Bronchial epithelial cell (primary cell): ENCODE data around the gene FBXO42. TPM values are rescaled to one million over a fixed set of nuclear protein-coding genes. Genes with fewer than 3 reads are reported as not detected.
A peak's percentile ranks its signal among the peaks of the same experiment; 100 is the strongest.

ENCODE experiments used
- DNase-seq: peaks from one replicate; pipeline ENCODE4 v3.0.0-alpha.2; 2010; ENCODE audit warnings: low read depth
- FAIRE-seq: peaks from 2 replicates; lab custom pipeline; 2011; peaks lifted over from hg19 to GRCh38; lab: Jason Lieb, UNC
- H3K27me3 ChIP-seq: 2 replicates; pipeline ENCODE4 v1.5.1; 2011; ENCODE audit warnings: low read length; ENCODE audit not compliant: control insufficient read depth, insufficient read depth
- H3K36me3 ChIP-seq: 2 replicates; pipeline ENCODE4 v1.5.1; 2011; ENCODE audit warnings: low read length; ENCODE audit not compliant: control insufficient read depth, insufficient read depth
- H3K4me3 ChIP-seq: 2 replicates; pipeline ENCODE4 v1.5.1; 2011; ENCODE audit warnings: mild to moderate bottlenecking, low read depth, low read length, control low read depth
- total RNA-seq: library from RNA; depleted of rRNA; stranded (reverse); fragments of >200 nt; gene quantifications from 2 replicates; pipeline ENCODE4 v1.2.1, GENCODE V29; 2014
- TF ChIP-seq, protein P1 (sequence below): IDR thresholded peaks from 2 replicates; pipeline ENCODE4 v1.5.1; 2011; ENCODE audit warnings: mild to moderate bottlenecking, moderate library complexity, low read length, control low read depth, inconsistent platforms; ENCODE audit not compliant: insufficient read depth, severe bottlenecking

Gene FBXO42
- total RNA-seq, 1 donor from 2014 or later, result 10.8 TPM

DNA sequence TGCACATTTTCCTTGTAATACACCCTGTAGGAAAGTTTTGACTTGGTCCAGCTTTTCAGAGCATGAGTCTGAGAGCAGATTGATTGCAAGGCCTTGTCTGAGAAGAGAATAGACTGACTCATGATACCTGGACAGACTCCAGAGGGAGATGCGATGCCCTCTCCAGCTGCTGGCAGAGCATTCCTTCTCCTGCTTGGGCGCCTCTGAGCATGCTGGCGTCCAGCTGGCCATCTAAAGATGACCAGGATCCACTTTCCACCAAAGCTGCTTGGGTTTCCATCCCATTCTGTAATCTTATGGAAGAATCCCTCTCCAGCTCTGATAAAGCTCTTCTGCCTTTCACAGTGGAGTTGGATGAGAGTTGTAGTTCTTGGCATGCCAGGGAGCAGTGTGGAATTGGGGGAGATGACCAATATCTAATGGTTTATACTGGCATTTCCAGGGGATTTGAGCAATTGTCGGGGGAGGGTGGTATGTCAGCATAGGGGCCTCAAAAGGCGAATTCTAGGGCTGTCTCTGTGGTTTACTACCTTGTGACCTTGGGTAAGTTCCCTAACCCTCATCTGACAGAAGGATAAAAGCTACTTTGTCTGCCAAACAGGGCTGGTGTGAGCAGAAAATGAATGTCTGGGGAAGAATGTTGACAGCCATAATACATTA is 34.3 kb upstream of the FBXO42 start:
- no peaks in the 10 kb centered on the region for H3K27me3 ChIP-seq
- DNase-seq (peak; percentile 82), FAIRE-seq (peak; percentile 23)
- H3K4me3 ChIP-seq, result no peak overlapping the region
- H3K36me3 ChIP-seq, result no peaks in the 10 kb centered on the region
- TF ChIP-seq, protein P1, sequence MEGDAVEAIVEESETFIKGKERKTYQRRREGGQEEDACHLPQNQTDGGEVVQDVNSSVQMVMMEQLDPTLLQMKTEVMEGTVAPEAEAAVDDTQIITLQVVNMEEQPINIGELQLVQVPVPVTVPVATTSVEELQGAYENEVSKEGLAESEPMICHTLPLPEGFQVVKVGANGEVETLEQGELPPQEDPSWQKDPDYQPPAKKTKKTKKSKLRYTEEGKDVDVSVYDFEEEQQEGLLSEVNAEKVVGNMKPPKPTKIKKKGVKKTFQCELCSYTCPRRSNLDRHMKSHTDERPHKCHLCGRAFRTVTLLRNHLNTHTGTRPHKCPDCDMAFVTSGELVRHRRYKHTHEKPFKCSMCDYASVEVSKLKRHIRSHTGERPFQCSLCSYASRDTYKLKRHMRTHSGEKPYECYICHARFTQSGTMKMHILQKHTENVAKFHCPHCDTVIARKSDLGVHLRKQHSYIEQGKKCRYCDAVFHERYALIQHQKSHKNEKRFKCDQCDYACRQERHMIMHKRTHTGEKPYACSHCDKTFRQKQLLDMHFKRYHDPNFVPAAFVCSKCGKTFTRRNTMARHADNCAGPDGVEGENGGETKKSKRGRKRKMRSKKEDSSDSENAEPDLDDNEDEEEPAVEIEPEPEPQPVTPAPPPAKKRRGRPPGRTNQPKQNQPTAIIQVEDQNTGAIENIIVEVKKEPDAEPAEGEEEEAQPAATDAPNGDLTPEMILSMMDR, result no peak

DNA sequence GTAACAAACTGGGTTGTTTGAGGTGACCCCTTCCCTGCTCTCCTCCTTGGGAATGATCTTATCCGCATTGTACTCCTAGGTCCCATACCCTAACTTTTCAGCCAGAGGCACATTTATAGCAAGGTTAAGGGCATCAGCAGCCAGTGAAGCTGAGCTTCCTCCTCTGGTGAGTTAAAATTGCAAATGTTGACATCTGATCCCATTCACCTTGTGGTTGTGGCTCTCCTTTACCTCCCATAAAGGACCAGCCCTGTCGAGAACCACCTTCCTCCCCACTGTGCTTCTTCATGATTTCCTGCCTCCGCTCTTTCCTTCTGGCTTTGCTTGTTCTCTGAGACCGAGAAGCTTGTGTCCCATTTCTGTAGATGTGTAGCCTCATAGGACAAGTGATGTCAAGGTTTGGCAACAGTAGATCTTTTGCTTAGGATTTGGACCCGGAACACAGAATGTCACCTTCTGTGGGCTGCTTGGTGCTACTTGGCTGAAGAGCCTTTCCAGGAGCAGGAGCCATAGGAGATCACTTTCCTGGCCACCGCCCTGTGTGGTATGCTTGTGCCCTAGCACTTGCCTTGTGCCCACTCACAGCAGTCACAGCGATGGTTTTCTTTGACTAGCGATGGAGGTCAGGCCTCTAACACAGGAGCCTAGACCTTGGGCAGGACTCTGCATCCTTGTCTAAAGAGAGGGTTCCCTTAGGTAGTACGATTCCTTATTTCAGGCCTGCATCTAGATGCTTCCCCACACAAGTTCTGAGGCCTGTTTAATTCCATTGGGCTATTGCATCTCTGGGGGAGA is 33.6 kb upstream of the FBXO42 start:
- no peak overlapping the region for H3K4me3 ChIP-seq
- DNase-seq (no peak), FAIRE-seq (peak; percentile 13)
- TF ChIP-seq, protein P1, result no peak
- H3K27me3 ChIP-seq, result no peaks in the 10 kb centered on the region
- H3K36me3 ChIP-seq, result no peaks in the 10 kb centered on the region

DNA sequence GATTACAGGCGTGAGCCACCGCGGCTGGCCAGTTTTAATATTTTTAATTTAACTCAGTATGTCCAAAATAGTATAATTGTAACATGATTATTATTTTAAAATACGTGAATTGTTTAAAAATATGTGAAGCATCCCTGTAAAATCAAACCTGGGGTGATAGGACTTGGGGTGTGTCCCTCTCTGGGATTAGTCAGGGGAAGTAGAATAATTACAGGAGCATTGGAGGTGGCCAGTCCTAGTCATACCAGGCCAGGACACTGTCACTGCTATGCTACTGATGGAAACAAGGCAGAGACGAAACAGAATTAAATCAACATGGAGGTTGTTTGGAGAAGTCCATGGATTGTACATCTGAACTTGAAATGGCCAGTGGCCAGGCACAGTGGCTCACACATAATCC is 31.6 kb upstream of the FBXO42 start:
- TF ChIP-seq, protein P1, result no peak
- no peak overlapping the region for H3K4me3 ChIP-seq
- FAIRE-seq, result no peak

DNA sequence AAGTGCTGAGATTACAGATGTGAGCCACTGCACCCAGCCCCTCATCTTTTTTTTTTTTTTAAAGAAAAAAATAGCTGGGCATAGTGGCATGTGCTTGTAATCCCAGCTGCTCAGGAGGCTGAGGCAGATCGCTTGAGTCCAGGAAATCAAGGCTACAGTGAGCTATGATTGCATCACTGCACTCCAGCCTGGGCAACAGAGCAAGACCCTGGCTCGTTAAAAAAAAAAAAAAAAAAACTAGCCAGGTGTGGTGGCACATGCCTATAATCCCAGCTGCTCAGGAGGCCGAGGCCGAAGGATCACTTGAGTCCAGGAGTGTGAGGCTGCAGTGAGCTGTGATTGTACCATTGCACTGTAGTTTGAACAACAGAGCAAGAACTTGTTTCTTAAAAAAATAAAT is 28.6 kb upstream of the FBXO42 start:
- Histone ChIP-seq H3K36me3 (no peaks in the 10 kb centered on the region), H3K4me3 (no peak overlapping the region), H3K27me3 (no peaks in the 10 kb centered on the region)
- DNase-seq (no peak), FAIRE-seq (no peak)
- TF ChIP-seq, protein P1, result no peak

More for the DNA sequence above, 31.6 kb upstream of the FBXO42 start:
- Histone ChIP-seq H3K27me3 (no peaks in the 10 kb centered on the region), H3K36me3 (no peaks in the 10 kb centered on the region)
- no peak for DNase-seq

DNA sequence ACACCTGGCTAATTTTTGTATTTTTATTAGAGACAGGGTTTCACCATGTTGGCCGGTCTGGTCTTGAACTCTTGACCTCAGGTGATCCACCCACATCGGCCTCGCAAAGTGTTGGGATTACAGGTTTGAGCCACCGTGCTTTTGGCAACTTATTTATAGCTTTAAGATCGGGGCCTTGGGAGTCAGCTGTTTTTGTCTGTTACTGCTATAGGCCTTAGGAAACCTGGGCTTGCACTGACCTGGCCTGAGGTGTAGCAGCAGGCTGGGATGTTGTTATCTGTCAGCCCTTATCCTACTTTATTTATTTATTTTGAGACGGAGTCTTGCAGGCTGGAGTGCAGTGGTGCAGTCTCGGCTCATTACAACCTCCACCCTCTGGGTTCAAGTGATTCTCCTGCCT is 26.2 kb upstream of the FBXO42 start:
- Histone ChIP-seq H3K4me3 (no peak overlapping the region), H3K36me3 (peaks cover 1% of the 10 kb centered on the region), H3K27me3 (no peaks in the 10 kb centered on the region)
- FAIRE-seq, result no peak
- DNase-seq, result no peak
- TF ChIP-seq, protein P1, result no peak
